Epithelial cell of proximal tubule (primary cell): ENCODE results near the gene POFUT2. TPM values are rescaled to one million over a fixed set of nuclear protein-coding genes. Genes with fewer than 3 reads are reported as not detected.

Experiments
- DNase-seq: peaks from one replicate; pipeline ENCODE4 v3.0.0-alpha.2; 2011; ENCODE audit warnings: low read depth
- H3K4me3 ChIP-seq: 2 replicates; pipeline ENCODE4 v1.5.1; 2011; ENCODE audit warnings: low read depth, mild to moderate bottlenecking, low read length
- total RNA-seq: library from RNA; depleted of rRNA; stranded (reverse); fragments of >200 nt; gene quantifications from 2 replicates; pipeline ENCODE4 v1.2.3, GENCODE V29; 2015
- TF ChIP-seq, protein P1 (sequence below): conservative IDR thresholded peaks from 2 replicates; pipeline ENCODE4 v1.5.1; 2012; ENCODE audit warnings: low read depth, mild to moderate bottlenecking, low read length

POFUT2 gene
- total RNA-seq, 1 donor from 2014 or later: 10.4 TPM

DNA sequence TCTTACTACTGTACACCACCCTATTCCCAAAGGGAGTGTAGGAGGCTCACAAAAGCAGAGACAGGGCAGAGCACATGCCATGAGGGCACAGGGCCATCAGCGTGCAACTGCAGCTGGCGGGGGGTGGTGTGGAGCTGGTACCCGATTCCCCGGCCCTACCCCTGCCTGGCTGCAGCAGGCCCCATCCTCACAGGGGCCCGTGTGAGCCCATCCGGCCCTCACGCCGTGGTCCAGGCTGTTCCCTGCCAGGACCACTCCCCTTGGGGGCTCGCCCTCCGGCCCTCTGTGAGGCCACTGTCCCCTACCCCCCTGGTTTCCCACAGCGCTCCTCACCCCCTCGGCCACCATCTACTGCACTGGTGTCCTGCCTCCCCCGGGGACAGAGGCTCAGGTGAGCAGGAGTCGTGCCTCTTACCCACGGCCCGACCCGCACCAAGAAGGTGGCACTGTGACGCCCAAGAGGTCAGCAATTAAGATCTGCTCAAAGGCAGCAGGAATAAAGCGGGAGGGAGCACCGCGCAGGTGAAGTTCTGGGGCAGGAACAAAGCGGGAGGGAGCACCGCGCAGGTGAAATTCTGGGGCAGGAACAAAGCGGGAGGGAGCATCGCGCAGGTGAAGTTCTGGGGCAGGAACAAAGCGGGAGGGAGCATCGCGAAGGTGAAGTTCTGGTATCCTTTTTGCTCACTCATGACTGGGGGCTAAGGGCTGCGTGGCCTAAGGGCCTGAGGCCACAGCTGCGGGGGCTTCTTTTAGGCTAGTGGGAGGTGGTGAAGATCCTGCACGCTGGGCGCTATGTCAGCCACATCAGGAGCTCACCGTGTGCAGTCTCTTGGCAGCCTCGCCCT lies 3.9 kb downstream of the POFUT2 start:
- TF ChIP-seq, protein P1, sequence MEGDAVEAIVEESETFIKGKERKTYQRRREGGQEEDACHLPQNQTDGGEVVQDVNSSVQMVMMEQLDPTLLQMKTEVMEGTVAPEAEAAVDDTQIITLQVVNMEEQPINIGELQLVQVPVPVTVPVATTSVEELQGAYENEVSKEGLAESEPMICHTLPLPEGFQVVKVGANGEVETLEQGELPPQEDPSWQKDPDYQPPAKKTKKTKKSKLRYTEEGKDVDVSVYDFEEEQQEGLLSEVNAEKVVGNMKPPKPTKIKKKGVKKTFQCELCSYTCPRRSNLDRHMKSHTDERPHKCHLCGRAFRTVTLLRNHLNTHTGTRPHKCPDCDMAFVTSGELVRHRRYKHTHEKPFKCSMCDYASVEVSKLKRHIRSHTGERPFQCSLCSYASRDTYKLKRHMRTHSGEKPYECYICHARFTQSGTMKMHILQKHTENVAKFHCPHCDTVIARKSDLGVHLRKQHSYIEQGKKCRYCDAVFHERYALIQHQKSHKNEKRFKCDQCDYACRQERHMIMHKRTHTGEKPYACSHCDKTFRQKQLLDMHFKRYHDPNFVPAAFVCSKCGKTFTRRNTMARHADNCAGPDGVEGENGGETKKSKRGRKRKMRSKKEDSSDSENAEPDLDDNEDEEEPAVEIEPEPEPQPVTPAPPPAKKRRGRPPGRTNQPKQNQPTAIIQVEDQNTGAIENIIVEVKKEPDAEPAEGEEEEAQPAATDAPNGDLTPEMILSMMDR: no peak
- H3K4me3 ChIP-seq: no peak overlapping the region
- DNase-seq: no peak

DNA sequence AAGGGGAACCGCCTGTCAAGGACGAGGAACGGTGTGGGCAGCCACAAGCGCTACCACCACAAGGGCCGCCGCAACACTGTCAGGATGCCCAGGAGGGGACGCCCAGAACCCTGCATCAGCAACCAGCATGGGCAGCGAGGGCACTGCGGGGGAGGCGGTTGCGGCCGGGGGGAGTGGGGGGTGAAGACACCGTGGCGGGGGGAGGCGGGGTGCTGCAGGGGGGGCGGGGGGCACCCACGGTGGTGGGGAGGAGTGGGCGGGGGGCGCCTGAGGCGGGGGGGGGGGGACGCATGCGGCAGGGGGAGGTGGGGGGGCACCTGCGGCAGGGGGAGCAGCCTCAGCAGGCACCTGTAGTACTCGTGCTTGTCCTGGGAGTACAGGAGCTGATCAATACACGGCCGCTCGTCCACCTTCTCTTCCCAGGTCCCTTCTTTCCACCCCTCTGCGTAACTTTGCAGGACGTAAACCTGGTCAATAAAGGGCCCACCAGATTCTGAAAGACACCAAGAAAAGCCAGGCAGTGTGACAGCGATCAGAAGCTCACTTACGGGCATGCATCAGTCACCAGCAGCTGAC lies 4.6 kb downstream of the POFUT2 start:
- TF ChIP-seq, protein P1: no peak
- no peak overlapping the region for H3K4me3 ChIP-seq
- no peak for DNase-seq

DNA sequence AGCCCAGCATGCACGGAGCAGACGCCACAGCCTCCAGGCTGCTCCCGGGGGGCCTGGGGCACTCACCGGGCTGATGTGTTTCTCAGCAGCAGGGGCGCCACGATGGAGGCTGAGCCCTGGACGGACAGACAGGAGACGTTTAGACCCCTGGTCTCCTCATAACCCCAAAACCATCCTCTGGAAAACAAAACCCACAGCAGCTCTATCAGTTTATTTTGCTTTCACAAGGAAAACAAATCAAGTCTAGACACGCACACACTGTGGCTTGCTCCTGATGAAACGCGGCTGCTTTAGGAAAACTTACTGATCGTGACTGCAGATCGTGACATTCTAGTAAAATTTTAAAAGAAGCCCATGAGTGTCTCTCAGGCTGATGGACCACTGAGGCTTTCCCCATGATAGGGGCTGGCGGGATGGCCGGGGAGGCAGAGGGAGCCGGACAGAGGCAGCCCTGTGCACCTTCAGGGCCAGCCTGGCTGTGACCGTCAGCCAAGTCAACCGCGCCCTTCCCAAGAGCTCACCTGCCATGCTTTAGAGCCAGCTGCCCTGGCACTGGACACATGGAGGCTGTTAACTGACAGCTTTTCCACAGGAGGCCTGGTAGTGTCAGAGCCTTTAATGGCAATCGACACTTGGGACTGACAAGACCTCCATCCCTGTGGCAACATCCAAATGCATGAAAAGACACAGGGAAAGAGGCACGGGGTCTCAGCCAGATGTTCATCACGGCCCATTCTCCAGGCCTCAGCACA lies 5.2 kb downstream of the POFUT2 start:
- no peak for DNase-seq
- no peak overlapping the region for H3K4me3 ChIP-seq
- TF ChIP-seq, protein P1: no peak

DNA sequence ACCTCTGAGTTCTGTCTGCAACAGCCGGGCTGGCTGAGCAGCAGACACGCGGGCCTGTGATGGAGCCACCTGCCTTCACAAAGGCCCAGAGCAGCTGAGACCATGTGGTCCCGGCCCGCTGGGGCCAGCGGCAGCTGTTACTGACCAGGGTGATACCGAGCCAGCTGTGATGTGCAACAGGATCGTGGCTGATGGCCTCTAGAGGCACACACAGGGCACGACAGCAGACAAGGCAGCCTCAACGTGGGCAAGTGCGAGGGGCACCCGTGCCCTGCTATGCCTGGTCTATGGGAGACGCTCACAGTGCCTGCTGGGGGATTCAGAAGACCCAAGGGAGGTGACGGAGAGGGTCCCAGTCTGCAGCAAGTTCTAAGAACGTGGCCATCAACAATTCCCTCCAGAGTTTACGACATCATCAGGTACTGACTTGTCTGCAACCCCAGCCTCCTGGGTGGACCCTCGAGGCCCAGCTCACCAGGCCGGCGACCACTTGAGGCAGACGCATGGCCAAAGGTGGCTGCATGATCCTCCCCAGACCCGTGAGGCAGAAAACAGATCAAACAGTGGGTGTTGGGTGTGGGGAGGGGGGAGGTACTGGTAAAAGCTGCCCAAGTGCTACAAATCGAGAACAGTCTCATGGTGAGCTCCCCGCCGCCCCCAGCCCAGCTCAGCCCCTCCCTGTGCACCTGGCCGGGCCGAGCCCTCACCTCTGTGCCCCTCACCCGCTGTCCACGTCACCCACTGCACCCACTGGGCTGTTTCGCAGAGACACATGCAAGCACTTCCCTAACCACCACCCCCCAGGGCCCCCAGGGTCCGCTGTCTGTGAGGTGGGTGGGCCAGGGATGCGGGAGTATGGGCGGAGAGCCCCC lies 6.0 kb downstream of the POFUT2 start:
- TF ChIP-seq, protein P1: no peak
- no peak overlapping the region for H3K4me3 ChIP-seq
- no peak for DNase-seq

DNA sequence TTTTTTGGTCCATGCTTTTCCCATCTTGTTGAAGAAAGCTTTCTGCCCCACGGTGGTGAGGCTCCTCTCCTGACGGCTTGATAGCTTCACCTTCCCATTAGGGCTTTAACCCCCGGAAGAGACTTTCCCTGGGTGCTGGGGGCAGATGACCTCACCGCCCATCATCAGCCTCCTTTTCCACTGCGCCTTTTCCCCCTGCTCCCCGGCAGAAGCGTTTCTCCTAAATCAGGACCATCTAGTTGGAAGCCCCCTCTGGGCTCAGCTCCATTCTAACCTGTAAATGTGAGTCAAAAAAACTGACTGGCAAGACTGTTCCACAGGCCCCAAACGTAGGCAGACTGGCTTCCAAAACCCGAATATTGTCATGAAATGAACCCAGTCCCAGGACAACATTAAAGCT lies 6.7 kb downstream of the POFUT2 start:
- DNase-seq: no peak
- no peak overlapping the region for H3K4me3 ChIP-seq
- TF ChIP-seq, protein P1: no peak

DNA sequence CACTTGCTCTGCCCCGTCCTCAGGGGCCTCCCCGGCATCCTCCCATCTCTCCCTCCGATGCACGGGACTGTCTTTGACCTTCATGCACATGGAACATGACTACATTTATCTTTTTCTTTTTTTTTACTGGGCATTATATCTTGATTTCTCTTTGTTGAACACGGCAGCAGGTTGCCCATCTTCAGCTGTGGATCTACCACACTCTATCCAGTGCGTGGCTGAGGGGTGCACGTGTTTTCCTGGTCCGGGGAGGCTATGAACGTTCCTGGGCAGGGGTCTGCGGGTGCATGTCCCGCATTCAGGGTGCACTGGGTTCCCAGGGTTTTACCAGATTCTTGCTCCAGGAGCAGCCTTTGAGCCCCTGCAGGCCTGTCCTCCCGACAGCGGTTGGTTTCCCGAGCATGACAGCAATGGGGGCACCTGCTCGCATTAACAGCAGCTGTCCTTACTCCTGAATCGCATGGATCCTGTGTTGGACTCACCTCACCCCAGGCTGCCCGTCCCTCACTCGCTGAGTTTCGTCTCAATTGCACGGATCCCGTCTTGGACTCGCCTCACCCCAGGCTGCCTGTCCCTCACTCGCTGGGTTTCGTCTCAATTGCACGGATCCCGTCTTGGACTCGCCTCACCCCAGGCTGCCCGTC lies 7.4 kb downstream of the POFUT2 start:
- TF ChIP-seq, protein P1: no peak
- DNase-seq: no peak

More for the DNA sequence above, 7.4 kb downstream of the POFUT2 start:
- H3K4me3 ChIP-seq: no peak overlapping the region
